Mesenchymal stem cell (in vitro differentiated cells and primary cell): Measurements from ENCODE around the gene HK1.

Source experiments
- DNase-seq: peaks from one replicate; pipeline ENCODE4 v3.0.0-alpha.2; 2013
- H2AFZ ChIP-seq: one replicate; pipeline ENCODE4 v1.6.1; 2013; ENCODE audit warnings: low read depth, mild to moderate bottlenecking, control low read depth, inconsistent platforms, low read length, moderate library complexity
- H2AK5ac ChIP-seq: 2 replicates; pipeline ENCODE4 v1.6.1; 2013; ENCODE audit warnings: low read length, moderate library complexity, mild to moderate bottlenecking, inconsistent platforms; ENCODE audit not compliant: severe bottlenecking
- H2BK120ac ChIP-seq: one replicate; pipeline ENCODE4 v1.6.1; 2013; ENCODE audit warnings: low read depth, mild to moderate bottlenecking, inconsistent platforms, low read length, moderate library complexity
- H2BK12ac ChIP-seq, 2 experiments: one replicate each; pipeline ENCODE4 v1.6.1; 2013; ENCODE audit warnings: inconsistent platforms in 2 of 2, low read length in 2 of 2, mild to moderate bottlenecking in 2 of 2, moderate library complexity in 2 of 2, control low read depth in 1 of 2
- H2BK15ac ChIP-seq: one replicate; pipeline ENCODE4 v1.6.1; 2013; ENCODE audit warnings: mild to moderate bottlenecking, low read depth, inconsistent platforms; ENCODE audit not compliant: poor library complexity, severe bottlenecking
- H2BK5ac ChIP-seq: 2 replicates; pipeline ENCODE4 v1.6.1; 2013; ENCODE audit warnings: low read depth, mild to moderate bottlenecking, low read length, control low read depth, inconsistent platforms; ENCODE audit not compliant: poor library complexity, severe bottlenecking
- H3K14ac ChIP-seq, 2 experiments: one replicate each; pipeline ENCODE4 v1.6.1; 2013; ENCODE audit warnings: inconsistent platforms in 2 of 2, low read length in 2 of 2, control low read depth in 1 of 2, mild to moderate bottlenecking in 1 of 2, moderate library complexity in 1 of 2
- H3K18ac ChIP-seq, 2 experiments: one replicate each; pipeline ENCODE4 v1.6.1; 2013; ENCODE audit warnings: inconsistent platforms in 2 of 2, low read length in 2 of 2, control low read depth in 1 of 2, low read depth in 1 of 2, mild to moderate bottlenecking in 1 of 2
- H3K23ac ChIP-seq, 2 experiments: one replicate each; pipeline ENCODE4 v1.6.1; 2013; ENCODE audit warnings: inconsistent platforms in 2 of 2, low read length in 2 of 2, mild to moderate bottlenecking in 2 of 2, moderate library complexity in 2 of 2, control low read depth in 1 of 2
- H3K27ac ChIP-seq: 2 replicates; pipeline ENCODE4 v1.5.1; 2013; ENCODE audit warnings: mild to moderate bottlenecking, moderate library complexity, low read length, control low read depth, inconsistent platforms; ENCODE audit not compliant: poor library complexity, severe bottlenecking
- H3K27me3 ChIP-seq, 2 experiments: 2 replicates each; pipeline versions ENCODE4 v1.6.1 to v1.7.0; 2013; ENCODE audit warnings: low read length in 2 of 2, mild to moderate bottlenecking in 2 of 2, moderate library complexity in 2 of 2, control low read depth in 1 of 2, inconsistent platforms in 1 of 2; ENCODE audit not compliant: control insufficient read depth in 1 of 2, insufficient read depth in 1 of 2
- H3K36me3 ChIP-seq, 2 experiments: 2 replicates each; pipeline versions ENCODE4 v1.6.1 to v1.7.0; 2013; ENCODE audit warnings: low read length in 2 of 2, control low read depth in 1 of 2, inconsistent platforms in 1 of 2, low read depth in 1 of 2, mild to moderate bottlenecking in 1 of 2; ENCODE audit not compliant: insufficient read depth in 2 of 2, control insufficient read depth in 1 of 2
- H3K4ac ChIP-seq, 2 experiments: one replicate each; pipeline ENCODE4 v1.6.1; 2013; ENCODE audit warnings: inconsistent platforms in 2 of 2, low read length in 2 of 2, mild to moderate bottlenecking in 2 of 2, moderate library complexity in 2 of 2, control low read depth in 1 of 2, low read depth in 1 of 2
- H3K4me1 ChIP-seq: 2 replicates; pipeline ENCODE4 v1.6.1; 2013; ENCODE audit warnings: low read depth, low read length, control low read depth; ENCODE audit not compliant: control insufficient read depth, insufficient read depth
- H3K4me2 ChIP-seq: 2 replicates; pipeline ENCODE4 v1.6.1; 2013; ENCODE audit warnings: low read length, mild to moderate bottlenecking, inconsistent platforms; ENCODE audit not compliant: poor library complexity, severe bottlenecking
- H3K4me3 ChIP-seq, 2 experiments: 2 replicates each; pipeline versions ENCODE4 v1.5.1 to v1.7.0; 2013; ENCODE audit warnings: low read length in 2 of 2, mild to moderate bottlenecking in 2 of 2, control low read depth in 1 of 2, low read depth in 1 of 2; ENCODE audit not compliant: insufficient read depth in 1 of 2
- H3K79me1 ChIP-seq: replicated peaks from 2 replicates; pipeline ENCODE4 v1.6.1; 2013; ENCODE audit warnings: mild to moderate bottlenecking, control low read depth, low read length, inconsistent platforms; ENCODE audit not compliant: poor library complexity, severe bottlenecking
- H3K9ac ChIP-seq: 2 replicates; pipeline ENCODE4 v1.7.0; 2013; ENCODE audit warnings: mild to moderate bottlenecking, low read length, moderate library complexity
- H3K9me3 ChIP-seq: 2 replicates; pipeline ENCODE4 v1.7.0; 2013; ENCODE audit warnings: mild to moderate bottlenecking, low read length; ENCODE audit not compliant: control insufficient read depth
- H4K8ac ChIP-seq: one replicate; pipeline ENCODE4 v1.6.1; 2013; ENCODE audit warnings: inconsistent platforms, mild to moderate bottlenecking, low read length, moderate library complexity
- H4K91ac ChIP-seq: one replicate; pipeline ENCODE4 v1.6.1; 2013; ENCODE audit warnings: mild to moderate bottlenecking, low read length, inconsistent platforms
- WGBS: methylation state at CpG from one replicate; pipeline ENCODE4 v1.1.7; 2013; ENCODE audit warnings: mixed read lengths; 5-methylcytosine and 5-hydroxymethylcytosine counted together

Gene HK1

DNA sequence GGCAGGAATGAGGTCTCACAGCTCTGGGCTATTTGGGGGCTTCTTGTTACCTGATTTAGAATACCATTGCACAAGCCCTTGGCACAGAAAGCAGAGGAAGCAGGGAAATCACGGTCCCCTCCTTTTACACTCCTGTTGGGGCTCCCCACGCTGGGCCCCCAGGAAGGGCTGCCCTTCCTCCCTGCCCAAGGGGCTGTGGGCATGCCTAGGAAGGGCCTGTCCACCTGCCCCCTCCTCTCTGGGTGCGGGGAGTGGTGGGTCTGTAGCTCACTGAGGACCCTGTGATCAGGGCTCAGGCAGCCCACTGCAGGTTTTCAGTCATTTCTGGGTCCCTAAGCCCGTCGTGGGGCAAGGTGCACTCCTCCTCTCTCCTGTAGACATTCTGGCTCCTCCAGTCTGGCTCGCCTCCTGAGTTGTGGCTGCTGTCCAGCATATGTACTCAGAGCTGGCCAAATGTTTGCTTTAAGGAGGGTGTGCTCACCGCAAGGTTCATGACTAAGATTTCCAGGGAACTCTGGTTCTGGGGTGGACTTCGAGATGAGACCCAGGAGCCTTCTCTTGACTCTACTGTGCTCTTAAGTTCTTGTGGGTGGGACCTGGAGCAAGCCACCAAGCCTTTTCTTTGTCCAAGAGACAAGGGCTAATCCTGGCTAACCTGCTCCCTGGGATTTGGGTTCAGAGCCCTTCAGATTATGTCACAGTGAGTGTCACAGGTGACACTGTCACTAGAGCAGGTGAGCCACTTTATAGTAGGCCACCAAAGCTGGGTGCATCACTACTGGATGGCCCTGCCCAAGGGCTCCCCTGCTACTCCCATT is 82.4 kb downstream of the HK1 start:
- peak; percentile 85 for DNase-seq
- Histone ChIP-seq H3K4me3 (peak overlapping the region in 1 of 2 experiments; percentile 29), H2BK12ac (peak overlapping the region in 1 of 2 experiments; percentile 69), H3K9ac (no peak overlapping the region), H3K27ac (no peak overlapping the region), H4K91ac (no peak overlapping the region), H2BK120ac (no peak overlapping the region), H3K14ac (no peak overlapping the region), H3K27me3 (no peaks in the 10 kb centered on the region), H2AFZ (no peak overlapping the region), H3K4ac (peak overlapping the region in 1 of 2 experiments; percentile 30), H3K4me1 (peaks cover 16% of the 10 kb centered on the region), H2BK5ac (no peak overlapping the region), H3K18ac (no peak overlapping the region), H3K36me3 (peaks cover 24 to 38% of the 10 kb centered on the region in 2 experiments), H3K79me1 (peaks cover 37% of the 10 kb centered on the region), H3K9me3 (no peaks in the 10 kb centered on the region), H2AK5ac (no peak overlapping the region), H2BK15ac (no peak overlapping the region), H3K4me2 (no peak overlapping the region), H3K23ac (no peak overlapping the region), H4K8ac (no peak overlapping the region)
- WGBS, result 81% methylated on average over 8 of the region's 8 CpGs

DNA sequence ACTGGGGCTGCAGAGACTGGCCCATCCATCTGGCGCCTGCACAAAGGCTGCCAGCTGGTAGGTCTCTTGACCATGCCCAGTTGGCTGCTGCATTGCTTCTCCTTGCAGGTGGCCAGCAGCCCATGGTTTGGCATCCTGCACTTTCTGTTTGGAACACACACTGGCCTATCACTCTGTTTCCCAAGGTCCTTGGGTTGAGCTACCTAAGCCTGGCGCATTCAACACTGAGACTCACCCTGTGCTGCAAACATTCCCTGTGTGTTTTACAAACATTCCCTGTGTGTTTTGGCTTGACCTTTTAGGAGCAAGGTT is 83.0 kb downstream of the HK1 start:
- H2AK5ac ChIP-seq, result no peak overlapping the region
- no peak overlapping the region for H3K9ac ChIP-seq
- no peak overlapping the region for H2BK120ac ChIP-seq
- peaks cover 38% of the 10 kb centered on the region for H3K79me1 ChIP-seq
- no peak overlapping the region for H3K18ac ChIP-seq
- DNase-seq, result no peak
- no peak overlapping the region for H2BK5ac ChIP-seq
- H3K36me3 ChIP-seq, result peaks cover 28 to 43% of the 10 kb centered on the region in 2 experiments
- no peak overlapping the region for H3K4ac ChIP-seq
- H2BK15ac ChIP-seq, result no peak overlapping the region
- no peak overlapping the region for H2AFZ ChIP-seq
- H3K27ac ChIP-seq, result no peak overlapping the region
- H3K4me2 ChIP-seq, result no peak overlapping the region
- peak overlapping the region in 1 of 2 experiments; percentile 29 for H3K4me3 ChIP-seq
- no peaks in the 10 kb centered on the region for H3K9me3 ChIP-seq
- H3K4me1 ChIP-seq, result peaks cover 15% of the 10 kb centered on the region
- no peak overlapping the region for H4K8ac ChIP-seq
- WGBS, result 99% methylated on average over 2 of the region's 2 CpGs
- H2BK12ac ChIP-seq, result no peak overlapping the region
- no peak overlapping the region for H3K23ac ChIP-seq
- no peak overlapping the region for H3K14ac ChIP-seq
- no peaks in the 10 kb centered on the region for H3K27me3 ChIP-seq
- H4K91ac ChIP-seq, result no peak overlapping the region

DNA sequence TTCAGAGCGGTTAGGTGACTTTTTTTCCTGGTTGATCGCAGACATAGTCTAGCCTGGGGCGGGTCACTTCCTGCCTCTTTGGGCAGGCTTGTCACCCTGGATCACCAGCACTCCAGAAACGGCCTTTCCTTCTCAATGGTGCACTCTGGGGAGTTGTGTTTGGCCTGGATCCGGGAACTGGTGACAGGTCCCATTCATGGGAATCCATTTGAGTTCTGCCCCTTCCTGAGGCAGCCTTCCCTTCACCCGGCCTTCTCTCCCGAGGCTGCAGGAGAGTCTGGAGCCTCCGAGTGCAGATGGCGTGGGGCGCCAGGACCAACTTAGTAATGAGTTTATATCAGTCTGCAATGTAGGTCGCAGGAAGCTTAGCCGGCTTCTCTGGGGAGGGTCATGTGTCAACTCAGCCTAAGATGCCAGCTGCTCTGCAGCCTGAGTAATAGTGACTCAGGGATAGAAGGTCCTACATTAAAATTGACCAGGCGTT is 84.2 kb downstream of the HK1 start:
- no peak overlapping the region for H4K91ac ChIP-seq
- H3K36me3 ChIP-seq, result peaks cover 40 to 51% of the 10 kb centered on the region in 2 experiments
- H3K4me1 ChIP-seq, result peaks cover 15% of the 10 kb centered on the region
- no peak overlapping the region for H2BK5ac ChIP-seq
- H2AFZ ChIP-seq, result no peak overlapping the region
- no peak overlapping the region for H3K4ac ChIP-seq
- H3K4me3 ChIP-seq, result no peak overlapping the region
- H3K27me3 ChIP-seq, result no peaks in the 10 kb centered on the region
- H3K18ac ChIP-seq, result no peak overlapping the region
- H3K9me3 ChIP-seq, result no peaks in the 10 kb centered on the region
- peak overlapping the region; percentile 19 for H2BK120ac ChIP-seq
- H4K8ac ChIP-seq, result no peak overlapping the region
- no peak overlapping the region for H3K14ac ChIP-seq
- H3K23ac ChIP-seq, result peak overlapping the region in 1 of 2 experiments; percentile 56
- no peak overlapping the region for H3K4me2 ChIP-seq
- H2BK12ac ChIP-seq, result no peak overlapping the region
- peaks cover 43% of the 10 kb centered on the region for H3K79me1 ChIP-seq
- DNase-seq, result peak; percentile 81
- no peak overlapping the region for H3K27ac ChIP-seq
- no peak overlapping the region for H2AK5ac ChIP-seq
- H3K9ac ChIP-seq, result peak overlapping the region; percentile 64
- H2BK15ac ChIP-seq, result peak overlapping the region; percentile 63
- WGBS, result 62% methylated on average over 13 of the region's 13 CpGs

DNA sequence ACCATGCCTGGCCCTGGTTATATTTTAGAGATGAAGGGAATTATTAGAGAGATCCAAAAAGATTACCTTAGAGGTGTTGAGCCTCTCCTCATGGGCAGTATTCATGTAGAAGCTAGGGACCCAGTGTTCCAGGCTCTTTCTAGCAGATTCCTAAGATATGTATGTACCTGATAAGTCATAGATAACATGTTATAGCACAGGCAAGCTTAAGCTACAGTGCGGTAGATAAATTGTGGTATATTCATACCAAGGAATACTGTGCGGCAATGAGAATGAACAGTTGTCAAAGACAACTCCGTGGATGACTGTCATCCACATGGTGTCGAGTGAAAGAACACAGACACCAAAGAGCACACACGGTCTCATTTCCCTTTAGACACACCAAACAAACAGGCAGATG is 85.4 kb downstream of the HK1 start:
- H3K9me3 ChIP-seq, result no peaks in the 10 kb centered on the region
- no peak overlapping the region for H2AFZ ChIP-seq
- H3K9ac ChIP-seq, result no peak overlapping the region
- no peak overlapping the region for H2BK120ac ChIP-seq
- H3K27ac ChIP-seq, result no peak overlapping the region
- no peak overlapping the region for H2BK5ac ChIP-seq
- no peak overlapping the region for H3K23ac ChIP-seq
- H2AK5ac ChIP-seq, result no peak overlapping the region
- no peak overlapping the region for H3K4me2 ChIP-seq
- peaks cover 47 to 61% of the 10 kb centered on the region in 2 experiments for H3K36me3 ChIP-seq
- H3K14ac ChIP-seq, result no peak overlapping the region
- H3K4me3 ChIP-seq, result no peak overlapping the region
- H2BK12ac ChIP-seq, result no peak overlapping the region
- H3K79me1 ChIP-seq, result peaks cover 48% of the 10 kb centered on the region
- no peaks in the 10 kb centered on the region for H3K27me3 ChIP-seq
- WGBS, result 82% methylated on average over 5 of the region's 5 CpGs
- DNase-seq, result no peak
- no peak overlapping the region for H2BK15ac ChIP-seq
- peaks cover 15% of the 10 kb centered on the region for H3K4me1 ChIP-seq
- peak overlapping the region in 1 of 2 experiments; percentile 29 for H3K4ac ChIP-seq
- H4K91ac ChIP-seq, result no peak overlapping the region
- no peak overlapping the region for H3K18ac ChIP-seq
- no peak overlapping the region for H4K8ac ChIP-seq
